Kidney tubule cell (primary cell): ENCODE results near the gene CHST3.
"Not testable (repeated sequence)": the region's sequence is repeated elsewhere in the genome, so short reads cannot be mapped to it uniquely, and the experiment has no call there.

Source experiments
- DNase-seq: peaks from one replicate; pipeline ENCODE4 v3.0.0-alpha.2; 2018; ENCODE audit warnings: low spot score

CHST3 gene

GRCh38 chr10:71988895-71989294, 24.7 kb downstream of the CHST3 start:
- not testable (repeated sequence) for DNase-seq

GRCh38 chr10:71989661-71990454, 25.7 kb downstream of the CHST3 start:
- DNase-seq = no peak

GRCh38 chr10:71990706-71991269, 26.6 kb downstream of the CHST3 start:
- DNase-seq = no peak

GRCh38 chr10:71995449-71995848, 31.3 kb downstream of the CHST3 start:
- no peak for DNase-seq

DNA sequence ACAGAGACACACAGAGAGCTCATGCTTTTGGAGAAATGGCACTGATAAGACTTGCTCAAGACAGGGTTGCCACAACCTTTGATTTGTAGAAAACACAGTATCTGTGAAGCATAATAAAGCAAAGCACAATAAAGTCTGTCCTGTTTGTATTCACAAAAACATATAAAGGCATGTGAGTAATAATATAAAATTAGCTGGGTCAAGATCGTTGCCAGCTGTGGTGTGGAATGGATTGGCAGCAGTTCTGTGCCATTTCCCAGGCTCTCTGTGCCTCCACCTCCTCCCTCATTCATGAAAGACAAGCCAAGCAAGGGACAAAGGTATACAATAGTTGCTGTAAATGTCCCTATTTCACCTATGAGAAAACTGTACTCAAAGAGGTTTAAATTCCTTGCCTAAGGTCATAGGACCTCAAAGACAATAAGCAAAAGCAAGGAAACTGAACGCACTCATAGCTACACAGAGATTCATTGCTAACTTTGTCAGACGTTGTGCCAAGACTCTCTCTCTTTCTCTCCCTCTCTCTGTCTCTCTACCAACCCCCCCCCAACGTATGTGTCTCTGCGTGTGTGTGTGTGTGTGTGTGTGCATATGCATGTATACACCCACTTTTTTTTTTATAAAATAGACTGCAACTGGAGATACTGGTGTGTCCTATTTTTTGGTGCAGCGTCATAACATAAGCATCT, 31.8 kb downstream of the CHST3 start:
- no peak for DNase-seq

DNA sequence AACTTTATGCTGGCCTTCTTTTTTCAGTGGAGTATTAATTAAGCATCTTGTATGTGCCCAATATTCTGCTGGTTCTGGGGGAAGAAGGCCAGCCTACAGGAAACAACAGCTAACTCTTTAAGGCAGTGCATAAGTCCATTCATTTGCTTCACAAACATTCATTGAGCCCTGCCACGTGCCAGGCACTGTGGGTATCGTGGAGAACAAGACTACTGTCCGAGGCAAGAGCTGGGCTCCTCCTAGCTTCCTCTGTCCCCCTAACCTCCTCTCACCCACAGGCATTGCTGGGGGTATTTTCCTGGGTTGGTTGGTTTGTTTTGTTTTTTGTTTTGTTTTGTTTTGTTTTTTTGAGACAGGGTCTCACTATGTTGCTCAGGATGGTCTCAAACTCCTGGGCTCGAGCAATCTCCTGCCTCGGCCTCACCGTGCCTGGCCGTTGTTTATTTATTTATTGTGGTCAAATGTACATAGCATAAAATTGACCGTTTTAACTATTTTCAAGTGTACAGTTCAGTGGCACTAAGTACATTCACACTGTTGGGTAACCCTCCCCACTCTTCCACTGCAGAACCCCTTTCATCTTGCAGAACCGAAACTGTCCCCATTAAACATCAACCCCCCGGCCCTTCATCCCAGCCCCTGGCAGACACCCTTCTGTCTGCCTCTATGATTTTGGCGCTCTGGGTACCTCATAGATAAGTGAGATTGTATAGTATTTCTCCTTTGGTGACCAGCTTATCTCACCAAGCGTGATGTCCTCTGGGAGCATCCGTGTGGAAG, 32.6 kb downstream of the CHST3 start:
- no peak for DNase-seq

- DNase-seq = peak; percentile 56
Measured at GRCh38 chr10:71998119-71998839, 34.1 kb downstream of the CHST3 start.

GRCh38 chr10:71998840-71999194, 34.6 kb downstream of the CHST3 start:
- peak; percentile 85 for DNase-seq

GRCh38 chr10:71999360-72000072, 35.3 kb downstream of the CHST3 start:
- no peak for DNase-seq

DNA sequence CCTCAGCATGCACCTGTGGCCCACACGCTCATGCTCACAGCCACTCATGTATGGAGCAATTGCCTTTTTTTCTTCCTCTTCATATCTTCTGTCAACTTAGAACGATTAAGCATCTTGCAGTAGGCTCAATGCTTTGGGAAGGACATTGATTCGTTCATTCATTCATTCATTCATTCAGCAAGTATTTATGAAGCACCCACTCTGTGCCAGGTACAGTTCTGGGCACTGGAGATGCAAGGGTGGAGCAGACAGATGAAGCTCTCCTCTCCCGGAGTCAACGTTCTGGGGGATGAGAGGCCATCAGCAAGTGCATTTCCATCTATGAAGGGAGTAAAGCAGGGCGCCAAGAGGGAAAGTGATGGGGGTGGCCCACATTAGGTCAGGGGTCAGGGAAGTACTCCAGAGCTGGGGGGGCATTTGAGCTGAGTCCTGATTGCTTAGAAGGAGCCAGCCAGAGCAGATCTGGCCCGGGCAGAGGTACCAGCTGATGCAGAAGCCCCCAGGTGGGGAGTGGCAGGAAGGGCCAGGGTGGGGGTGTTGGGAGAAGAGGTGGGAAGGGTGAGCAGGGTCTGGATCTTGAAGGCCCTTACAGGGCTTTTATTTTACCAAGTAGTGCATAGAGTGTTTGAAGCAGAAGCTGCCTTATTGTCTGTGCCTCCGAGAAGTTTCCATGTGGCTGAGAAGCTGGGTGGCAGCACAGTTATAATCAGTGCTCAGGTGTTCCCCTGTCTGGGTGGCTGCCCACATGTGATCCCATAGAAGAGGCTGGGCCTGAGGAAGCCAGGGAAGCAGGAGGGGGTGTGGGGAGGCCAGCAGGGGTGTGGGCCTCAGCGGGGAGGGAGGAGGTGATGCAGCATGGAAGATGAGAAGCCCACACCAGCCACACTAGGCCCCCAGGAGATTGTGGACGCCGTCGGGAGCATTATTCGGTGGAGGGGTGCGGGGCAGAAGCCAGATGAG, 36.2 kb downstream of the CHST3 start:
- no peak for DNase-seq

DNA sequence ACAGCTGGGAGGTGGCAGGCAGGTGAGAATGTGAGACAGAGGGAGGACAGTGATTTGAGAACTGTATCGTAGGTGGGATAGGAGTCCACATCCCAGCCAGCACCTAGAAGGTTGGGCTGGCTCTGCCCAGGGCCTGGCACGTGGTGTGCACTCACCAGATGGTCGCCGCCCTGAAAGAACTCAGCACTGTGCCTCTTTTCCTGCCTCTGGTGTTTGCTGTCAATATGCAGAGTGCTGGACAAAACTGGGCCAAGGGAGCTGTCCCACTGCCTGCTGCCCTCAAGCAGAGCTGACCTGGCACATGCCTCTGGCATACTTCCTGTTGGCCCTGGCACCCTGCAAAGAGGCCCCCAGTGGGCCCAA, 36.8 kb downstream of the CHST3 start:
- peak; percentile 15 for DNase-seq

DNA sequence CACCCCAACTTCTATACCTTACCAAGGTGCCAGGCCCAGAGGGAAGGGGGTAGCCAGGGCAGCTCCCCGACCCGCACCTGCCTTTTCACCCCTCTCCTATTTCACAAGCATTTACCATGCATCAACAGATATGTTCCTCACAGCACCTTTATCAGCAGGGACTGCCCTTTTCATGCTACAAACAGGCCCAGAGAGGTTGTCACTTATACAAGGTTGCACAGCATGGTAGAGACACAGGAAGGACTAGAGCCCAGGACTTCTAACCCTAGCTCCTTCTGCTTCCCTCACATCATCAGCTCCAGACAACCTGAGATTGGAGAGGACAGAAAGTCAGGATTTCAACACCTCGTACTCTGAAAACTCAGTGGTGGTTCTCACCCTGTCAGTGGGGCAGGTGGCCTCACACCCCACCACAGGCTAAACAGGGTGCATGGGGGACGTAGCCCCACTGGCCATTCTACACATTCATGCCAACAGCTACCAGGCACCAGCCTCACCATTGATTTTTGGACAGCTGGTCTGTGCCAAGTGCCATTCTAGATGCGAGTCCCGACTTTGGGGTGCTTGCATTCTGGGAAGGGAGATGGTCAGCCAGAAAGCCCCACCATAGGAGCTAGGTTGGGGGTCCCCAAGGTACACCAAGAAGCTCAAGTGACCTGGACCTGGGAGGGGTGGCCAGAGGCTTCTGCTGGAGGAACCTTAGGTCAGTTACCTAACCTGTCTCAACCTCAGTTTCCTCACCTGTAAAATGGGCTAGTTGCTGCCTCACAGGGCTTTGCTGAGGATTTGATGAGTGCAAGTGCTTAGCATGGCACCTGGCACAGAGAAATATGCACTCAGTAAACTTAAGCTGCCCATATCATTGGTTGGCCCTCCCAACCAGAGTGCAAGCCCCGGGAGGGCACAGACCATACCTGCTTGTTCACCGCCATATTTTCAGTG, 38.4 kb downstream of the CHST3 start:
- no peak for DNase-seq

DNA sequence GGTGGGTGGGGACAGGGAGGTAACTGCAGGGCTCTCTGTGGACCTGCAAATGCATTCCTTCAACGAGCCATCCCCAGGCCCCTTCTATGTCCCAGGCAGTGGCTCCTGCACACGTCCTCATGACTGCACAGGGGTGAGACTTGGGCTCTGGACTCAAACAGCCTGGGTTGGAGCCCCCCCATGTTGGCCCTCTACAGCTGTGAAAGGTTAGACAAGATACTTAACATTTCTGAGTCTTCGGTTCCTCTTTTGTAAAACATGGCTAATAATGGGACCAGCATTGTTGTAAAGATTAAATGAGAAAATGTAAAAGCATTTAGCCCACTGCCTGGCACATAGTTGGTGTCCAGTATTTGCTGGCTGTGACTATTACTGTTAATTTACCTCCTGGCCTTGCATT, 41.8 kb downstream of the CHST3 start:
- no peak for DNase-seq

- no peak for DNase-seq
Measured at GRCh38 chr10:72007246-72007892, 43.2 kb downstream of the CHST3 start.

- DNase-seq = no peak
Measured at GRCh38 chr10:72008096-72008981, 44.1 kb downstream of the CHST3 start.

DNA sequence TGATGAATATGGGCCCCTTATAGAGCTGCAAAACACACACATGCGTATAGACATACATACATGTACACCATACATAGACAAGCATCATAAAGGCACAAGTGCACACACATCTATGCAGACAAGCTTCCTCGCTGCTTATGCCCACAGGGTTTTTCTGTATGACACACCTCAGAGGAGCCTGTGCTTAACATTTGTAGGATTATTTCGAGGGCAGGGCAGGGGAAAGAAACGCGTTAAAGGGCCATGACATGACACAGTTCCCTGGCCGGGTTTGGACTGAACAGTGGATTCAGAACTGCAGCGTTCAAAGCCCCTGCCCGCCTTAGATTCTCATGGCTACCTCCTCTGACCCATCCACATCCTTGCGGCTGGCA, 44.8 kb downstream of the CHST3 start:
- no peak for DNase-seq

GRCh38 chr10:72009425-72010081, 45.4 kb downstream of the CHST3 start:
- peak; percentile 54 for DNase-seq
